WTC11 (cell line): Measurements from ENCODE around the gene STAC. TPM values are rescaled to one million over a fixed set of nuclear protein-coding genes. Genes with fewer than 3 reads are reported as not detected.
"Not testable (repeated sequence)": the region's sequence is repeated elsewhere in the genome, so short reads cannot be mapped to it uniquely, and the experiment has no call there.

ENCODE experiments used
- ATAC-seq: fragments of 200-7000 bp; cut with Tn5 transposase; 2 replicates; pipeline ENCODE4 v1.10.0; 2021; ENCODE audit warnings: mild to moderate bottlenecking, moderate library complexity
- CTCF ChIA-PET: fragments of 300-600 bp; sonication (Branson Sonifier 250); formaldehyde crosslinking; loops from one replicate; lab custom pipeline; 2021; ENCODE audit warnings: antibody characterized with exemption; lab: Charles Lee
- POLR2A ChIA-PET: fragments of 350-600 bp; sonication (Branson Sonifier 250); formaldehyde crosslinking; loops from one replicate; lab custom pipeline; 2021; ENCODE audit warnings: antibody characterized with exemption; lab: Charles Lee
- DNase-seq: peaks from one replicate; pipeline ENCODE4 v3.0.0; 2021; ENCODE audit warnings: low spot score
- H3K27ac Mint-ChIP-seq: 2 replicates; pipeline ENCODE4 v1.8.0; 2021; ENCODE audit warnings: mixed read lengths
- H3K27me3 Mint-ChIP-seq: 2 replicates; pipeline ENCODE4 v1.8.0; 2021; ENCODE audit warnings: low read depth, mild to moderate bottlenecking, moderate library complexity, mixed read lengths
- H3K36me3 Mint-ChIP-seq: 2 replicates; pipeline ENCODE4 v1.8.0; 2021; ENCODE audit warnings: mixed read lengths
- H3K4me1 Mint-ChIP-seq: 2 replicates; pipeline ENCODE4 v1.8.0; 2022; ENCODE audit warnings: mixed read lengths
- H3K4me3 Mint-ChIP-seq: 2 replicates; pipeline ENCODE4 v1.8.0; 2021; ENCODE audit warnings: mild to moderate bottlenecking, moderate library complexity, mixed read lengths
- H3K9me3 Mint-ChIP-seq: 2 replicates; pipeline ENCODE4 v1.8.0; 2021; ENCODE audit warnings: mixed read lengths
- CREB1 ChIP-seq: sonication (generic); formaldehyde crosslinking; IDR thresholded peaks from 2 replicates; pipeline ENCODE4 v1.8.0; 2023; ENCODE audit warnings: mild to moderate bottlenecking, missing genetic modification reagents
- CREM ChIP-seq: sonication (generic); formaldehyde crosslinking; IDR thresholded peaks from 2 replicates; pipeline ENCODE4 v1.8.1; 2022; ENCODE audit warnings: mild to moderate bottlenecking, missing genetic modification reagents, moderate library complexity
- ELF4 ChIP-seq: sonication (generic); formaldehyde crosslinking; IDR thresholded peaks from 2 replicates; pipeline ENCODE4 v1.8.1; 2022; ENCODE audit warnings: low read depth, mild to moderate bottlenecking, moderate library complexity, missing genetic modification reagents
- FOXP1 ChIP-seq: sonication (generic); formaldehyde crosslinking; IDR thresholded peaks from 2 replicates; pipeline ENCODE4 v1.8.0; 2022; ENCODE audit warnings: missing genetic modification reagents, mild to moderate bottlenecking, moderate library complexity, borderline replicate concordance
- GABPB1 ChIP-seq: sonication (generic); formaldehyde crosslinking; IDR thresholded peaks from 2 replicates; pipeline ENCODE4 v1.8.1; 2023; ENCODE audit warnings: mild to moderate bottlenecking, missing genetic modification reagents
- HMGA2 ChIP-seq: fragments of 250-450 bp; sonication (Bioruptor Pico); IDR thresholded peaks from 2 replicates; pipeline ENCODE4 v1.4.0; 2021; ENCODE audit warnings: mild to moderate bottlenecking, moderate library complexity
- MYBL2 ChIP-seq: sonication (generic); formaldehyde crosslinking; IDR thresholded peaks from 2 replicates; pipeline ENCODE4 v1.8.1; 2023; ENCODE audit warnings: mild to moderate bottlenecking, moderate library complexity, missing genetic modification reagents
- RORB ChIP-seq: fragments of 250-450 bp; sonication (Bioruptor Pico); IDR thresholded peaks from 2 replicates; pipeline ENCODE4 v1.9.0; 2021; ENCODE audit warnings: mild to moderate bottlenecking
- SMAD4 ChIP-seq: sonication (generic); formaldehyde crosslinking; IDR thresholded peaks from 2 replicates; pipeline ENCODE4 v1.8.0; 2022; ENCODE audit warnings: mild to moderate bottlenecking, missing genetic modification reagents
- TEAD4 ChIP-seq: sonication (generic); formaldehyde crosslinking; IDR thresholded peaks from 2 replicates; pipeline ENCODE4 v1.8.0; 2022; ENCODE audit warnings: mild to moderate bottlenecking, missing genetic modification reagents
- TP53 ChIP-seq: sonication (generic); formaldehyde crosslinking; IDR thresholded peaks from 2 replicates; pipeline ENCODE4 v1.8.1; 2023; ENCODE audit warnings: mild to moderate bottlenecking, missing genetic modification reagents
- ZNF219 ChIP-seq: sonication (generic); formaldehyde crosslinking; IDR thresholded peaks from 2 replicates; pipeline ENCODE4 v1.8.0; 2023; ENCODE audit warnings: missing genetic modification reagents, mild to moderate bottlenecking, borderline replicate concordance
- ZNF416 ChIP-seq: fragments of 250-450 bp; sonication (Bioruptor Pico); IDR thresholded peaks from 2 replicates; pipeline ENCODE4 v1.9.0; 2021; ENCODE audit warnings: mild to moderate bottlenecking, inconsistent platforms
- total RNA-seq: library from RNA; stranded (reverse); gene quantifications from 3 replicates; pipeline ENCODE4 v1.2.3, GENCODE V29; 2021
- TF ChIP-seq, protein P1 (sequence below): sonication (generic); formaldehyde crosslinking; IDR thresholded peaks from 2 replicates; pipeline ENCODE4 v1.8.0; 2022; ENCODE audit warnings: mild to moderate bottlenecking, missing genetic modification reagents
- TF ChIP-seq, protein P2 (sequence below): fragments of 250-450 bp; sonication (Bioruptor Pico); IDR thresholded peaks from 2 replicates; pipeline ENCODE4 v1.9.0; 2021; ENCODE audit warnings: mild to moderate bottlenecking
- TF ChIP-seq, protein P3 (sequence below): sonication (generic); formaldehyde crosslinking; conservative IDR thresholded peaks from 2 replicates; pipeline ENCODE4 v1.8.1; 2022; ENCODE audit warnings: mild to moderate bottlenecking, missing genetic modification reagents
- TF ChIP-seq, protein P4 (sequence below): sonication (generic); formaldehyde crosslinking; IDR thresholded peaks from 2 replicates; pipeline ENCODE4 v1.8.1; 2022; ENCODE audit warnings: low read depth, mild to moderate bottlenecking, moderate library complexity, missing genetic modification reagents, borderline replicate concordance
- TF ChIP-seq, protein P5 (sequence below): sonication (generic); formaldehyde crosslinking; IDR thresholded peaks from 2 replicates; pipeline ENCODE4 v1.8.0; 2022; ENCODE audit warnings: mild to moderate bottlenecking, missing genetic modification reagents
- TF ChIP-seq, protein P6 (sequence below): sonication (generic); formaldehyde crosslinking; IDR thresholded peaks from 2 replicates; pipeline ENCODE4 v1.8.1; 2022; ENCODE audit warnings: mild to moderate bottlenecking, moderate library complexity, missing genetic modification reagents
- TF ChIP-seq, protein P7 (sequence below): fragments of 250-450 bp; sonication (Bioruptor Pico); conservative IDR thresholded peaks from 2 replicates; pipeline ENCODE4 v1.9.0; 2021; ENCODE audit warnings: mild to moderate bottlenecking
- TF ChIP-seq, protein P8 (sequence below): sonication (generic); formaldehyde crosslinking; IDR thresholded peaks from 2 replicates; pipeline ENCODE4 v1.8.1; 2023; ENCODE audit warnings: mild to moderate bottlenecking, missing genetic modification reagents, moderate library complexity

The STAC gene
- total RNA-seq, 1 experiment from 2014 or later = 5.6 TPM

DNA sequence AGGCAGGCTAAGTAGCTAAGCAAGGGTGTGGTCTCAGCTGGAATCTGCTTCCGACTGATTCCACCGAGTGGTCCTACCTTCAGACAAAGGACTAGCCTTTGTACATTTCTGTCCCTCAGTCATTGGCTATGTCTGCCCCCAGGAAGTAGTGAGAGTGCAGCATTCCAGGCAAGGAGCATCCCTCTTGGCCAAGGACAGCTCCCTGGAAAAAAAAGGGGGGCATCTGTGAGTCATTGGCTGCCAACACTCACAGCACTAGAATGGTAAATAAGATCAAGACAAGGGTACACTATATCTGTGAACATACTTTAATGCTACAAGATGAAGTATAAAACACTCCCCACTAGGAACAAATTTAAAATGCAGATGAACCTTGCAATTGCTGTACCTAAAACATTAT is 66.8 kb downstream of the STAC start:
- Mint-ChIP-seq H3K4me1 (peaks cover 20% of the 10 kb centered on the region), H3K27me3 (no peaks in the 10 kb centered on the region), H3K36me3 (peaks cover 3% of the 10 kb centered on the region; the same call in 1 of the 2 replicates), H3K9me3 (no peaks in the 10 kb centered on the region), H3K27ac (no peak overlapping the region), H3K4me3 (no peak overlapping the region)
- ATAC-seq (no peak), DNase-seq (no peak)
- POLR2A ChIA-PET = no interaction called here
- TF ChIP-seq CREM (CRISPR knock-in tag) = no peak
- TF ChIP-seq, protein P1, sequence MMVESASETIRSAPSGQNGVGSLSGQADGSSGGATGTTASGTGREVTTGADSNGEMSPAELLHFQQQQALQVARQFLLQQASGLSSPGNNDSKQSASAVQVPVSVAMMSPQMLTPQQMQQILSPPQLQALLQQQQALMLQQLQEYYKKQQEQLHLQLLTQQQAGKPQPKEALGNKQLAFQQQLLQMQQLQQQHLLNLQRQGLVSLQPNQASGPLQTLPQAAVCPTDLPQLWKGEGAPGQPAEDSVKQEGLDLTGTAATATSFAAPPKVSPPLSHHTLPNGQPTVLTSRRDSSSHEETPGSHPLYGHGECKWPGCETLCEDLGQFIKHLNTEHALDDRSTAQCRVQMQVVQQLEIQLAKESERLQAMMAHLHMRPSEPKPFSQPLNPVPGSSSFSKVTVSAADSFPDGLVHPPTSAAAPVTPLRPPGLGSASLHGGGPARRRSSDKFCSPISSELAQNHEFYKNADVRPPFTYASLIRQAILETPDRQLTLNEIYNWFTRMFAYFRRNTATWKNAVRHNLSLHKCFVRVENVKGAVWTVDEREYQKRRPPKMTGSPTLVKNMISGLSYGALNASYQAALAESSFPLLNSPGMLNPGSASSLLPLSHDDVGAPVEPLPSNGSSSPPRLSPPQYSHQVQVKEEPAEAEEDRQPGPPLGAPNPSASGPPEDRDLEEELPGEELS (CRISPR knock-in tag) = no peak
- TF ChIP-seq CREB1 (CRISPR knock-in tag) = no peak
- TF ChIP-seq, protein P2, sequence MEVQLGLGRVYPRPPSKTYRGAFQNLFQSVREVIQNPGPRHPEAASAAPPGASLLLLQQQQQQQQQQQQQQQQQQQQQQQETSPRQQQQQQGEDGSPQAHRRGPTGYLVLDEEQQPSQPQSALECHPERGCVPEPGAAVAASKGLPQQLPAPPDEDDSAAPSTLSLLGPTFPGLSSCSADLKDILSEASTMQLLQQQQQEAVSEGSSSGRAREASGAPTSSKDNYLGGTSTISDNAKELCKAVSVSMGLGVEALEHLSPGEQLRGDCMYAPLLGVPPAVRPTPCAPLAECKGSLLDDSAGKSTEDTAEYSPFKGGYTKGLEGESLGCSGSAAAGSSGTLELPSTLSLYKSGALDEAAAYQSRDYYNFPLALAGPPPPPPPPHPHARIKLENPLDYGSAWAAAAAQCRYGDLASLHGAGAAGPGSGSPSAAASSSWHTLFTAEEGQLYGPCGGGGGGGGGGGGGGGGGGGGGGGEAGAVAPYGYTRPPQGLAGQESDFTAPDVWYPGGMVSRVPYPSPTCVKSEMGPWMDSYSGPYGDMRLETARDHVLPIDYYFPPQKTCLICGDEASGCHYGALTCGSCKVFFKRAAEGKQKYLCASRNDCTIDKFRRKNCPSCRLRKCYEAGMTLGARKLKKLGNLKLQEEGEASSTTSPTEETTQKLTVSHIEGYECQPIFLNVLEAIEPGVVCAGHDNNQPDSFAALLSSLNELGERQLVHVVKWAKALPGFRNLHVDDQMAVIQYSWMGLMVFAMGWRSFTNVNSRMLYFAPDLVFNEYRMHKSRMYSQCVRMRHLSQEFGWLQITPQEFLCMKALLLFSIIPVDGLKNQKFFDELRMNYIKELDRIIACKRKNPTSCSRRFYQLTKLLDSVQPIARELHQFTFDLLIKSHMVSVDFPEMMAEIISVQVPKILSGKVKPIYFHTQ (CRISPR knock-in tag) = no peak
- no peak for TF ChIP-seq RORB (CRISPR knock-in tag)
- no peak for TF ChIP-seq MYBL2 (CRISPR knock-in tag)
- TF ChIP-seq GABPB1 (CRISPR knock-in tag) = no peak
- TF ChIP-seq, protein P3, sequence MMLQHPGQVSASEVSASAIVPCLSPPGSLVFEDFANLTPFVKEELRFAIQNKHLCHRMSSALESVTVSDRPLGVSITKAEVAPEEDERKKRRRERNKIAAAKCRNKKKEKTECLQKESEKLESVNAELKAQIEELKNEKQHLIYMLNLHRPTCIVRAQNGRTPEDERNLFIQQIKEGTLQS = no peak
- TF ChIP-seq, protein P4, sequence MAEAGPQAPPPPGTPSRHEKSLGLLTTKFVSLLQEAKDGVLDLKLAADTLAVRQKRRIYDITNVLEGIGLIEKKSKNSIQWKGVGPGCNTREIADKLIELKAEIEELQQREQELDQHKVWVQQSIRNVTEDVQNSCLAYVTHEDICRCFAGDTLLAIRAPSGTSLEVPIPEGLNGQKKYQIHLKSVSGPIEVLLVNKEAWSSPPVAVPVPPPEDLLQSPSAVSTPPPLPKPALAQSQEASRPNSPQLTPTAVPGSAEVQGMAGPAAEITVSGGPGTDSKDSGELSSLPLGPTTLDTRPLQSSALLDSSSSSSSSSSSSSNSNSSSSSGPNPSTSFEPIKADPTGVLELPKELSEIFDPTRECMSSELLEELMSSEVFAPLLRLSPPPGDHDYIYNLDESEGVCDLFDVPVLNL (CRISPR knock-in tag) = no peak
- TF ChIP-seq TEAD4 (CRISPR knock-in tag) = no peak
- TF ChIP-seq SMAD4 (CRISPR knock-in tag) = no peak
- CTCF ChIA-PET = no interaction called here

DNA sequence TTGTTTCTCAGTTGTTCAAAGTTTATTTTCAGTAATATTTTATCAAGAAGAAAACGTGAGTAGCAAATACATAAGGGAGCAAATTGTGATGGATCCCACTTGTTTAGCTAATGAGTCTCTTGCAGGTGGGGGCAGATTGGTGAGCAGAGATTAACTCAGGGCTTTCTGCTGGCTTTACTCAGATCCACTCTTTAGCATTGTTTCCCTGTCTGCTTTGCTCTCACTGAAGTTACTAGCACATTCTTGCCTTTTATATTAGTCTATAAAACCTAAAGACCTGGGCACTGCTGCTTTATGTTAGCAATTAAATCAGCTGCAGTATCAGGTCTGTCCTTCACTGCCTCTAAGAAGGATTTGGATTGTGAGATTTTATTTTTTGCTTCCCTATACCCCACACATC is 71.5 kb downstream of the STAC start:
- ChIA-PET CTCF (no interaction called here), POLR2A (no interaction called here)
- Mint-ChIP-seq H3K4me3 (no peak overlapping the region), H3K36me3 (peaks cover 4% of the 10 kb centered on the region; the same call in 1 of the 2 replicates), H3K27ac (no peak overlapping the region), H3K27me3 (no peaks in the 10 kb centered on the region), H3K4me1 (peaks cover 14% of the 10 kb centered on the region), H3K9me3 (no peaks in the 10 kb centered on the region)
- TF ChIP-seq ZNF416 (no peak), ELF4 (CRISPR knock-in tag) (no peak), HMGA2 (no peak), RORB (CRISPR knock-in tag) (no peak), ZNF219 (CRISPR knock-in tag) (no peak), TP53 (no peak), FOXP1 (no peak)
- TF ChIP-seq, protein P5, sequence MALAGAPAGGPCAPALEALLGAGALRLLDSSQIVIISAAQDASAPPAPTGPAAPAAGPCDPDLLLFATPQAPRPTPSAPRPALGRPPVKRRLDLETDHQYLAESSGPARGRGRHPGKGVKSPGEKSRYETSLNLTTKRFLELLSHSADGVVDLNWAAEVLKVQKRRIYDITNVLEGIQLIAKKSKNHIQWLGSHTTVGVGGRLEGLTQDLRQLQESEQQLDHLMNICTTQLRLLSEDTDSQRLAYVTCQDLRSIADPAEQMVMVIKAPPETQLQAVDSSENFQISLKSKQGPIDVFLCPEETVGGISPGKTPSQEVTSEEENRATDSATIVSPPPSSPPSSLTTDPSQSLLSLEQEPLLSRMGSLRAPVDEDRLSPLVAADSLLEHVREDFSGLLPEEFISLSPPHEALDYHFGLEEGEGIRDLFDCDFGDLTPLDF = no peak
- TF ChIP-seq, protein P6, sequence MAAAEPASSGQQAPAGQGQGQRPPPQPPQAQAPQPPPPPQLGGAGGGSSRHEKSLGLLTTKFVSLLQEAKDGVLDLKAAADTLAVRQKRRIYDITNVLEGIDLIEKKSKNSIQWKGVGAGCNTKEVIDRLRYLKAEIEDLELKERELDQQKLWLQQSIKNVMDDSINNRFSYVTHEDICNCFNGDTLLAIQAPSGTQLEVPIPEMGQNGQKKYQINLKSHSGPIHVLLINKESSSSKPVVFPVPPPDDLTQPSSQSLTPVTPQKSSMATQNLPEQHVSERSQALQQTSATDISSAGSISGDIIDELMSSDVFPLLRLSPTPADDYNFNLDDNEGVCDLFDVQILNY (CRISPR knock-in tag) = no peak
- TF ChIP-seq, protein P7, sequence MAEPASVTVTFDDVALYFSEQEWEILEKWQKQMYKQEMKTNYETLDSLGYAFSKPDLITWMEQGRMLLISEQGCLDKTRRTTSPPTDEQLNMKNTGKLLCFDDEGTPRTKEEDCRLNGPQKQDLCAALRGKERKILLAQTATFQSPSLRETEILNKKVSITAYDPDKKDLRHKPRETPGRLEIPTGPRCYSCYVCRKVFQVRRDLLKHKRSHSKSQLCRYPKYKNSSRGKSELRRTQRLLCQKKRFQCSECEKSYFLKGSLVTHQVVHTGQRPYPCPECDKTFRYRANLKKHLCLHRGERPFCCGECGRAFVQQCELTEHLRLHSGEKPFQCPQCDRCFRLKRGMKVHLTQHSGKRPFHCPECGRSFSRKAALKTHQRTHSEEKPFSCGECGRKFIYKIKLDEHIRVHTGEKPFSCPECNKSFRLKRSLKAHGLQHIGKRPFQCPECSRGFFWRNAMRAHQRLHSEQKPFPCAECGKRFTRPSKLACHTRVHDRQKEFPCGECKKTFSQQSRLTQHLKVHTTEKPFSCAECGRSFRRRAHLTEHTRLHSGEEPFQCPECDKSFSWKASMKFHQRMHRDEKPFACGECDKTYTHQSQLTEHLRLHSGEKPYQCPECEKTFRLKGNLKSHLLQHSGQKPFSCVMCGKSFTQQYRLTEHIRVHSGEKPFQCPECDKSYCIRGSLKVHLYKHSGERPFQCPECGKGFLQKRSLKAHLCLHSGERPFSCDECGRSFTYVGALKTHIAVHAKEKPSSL (CRISPR knock-in tag) = no peak
- TF ChIP-seq, protein P8, sequence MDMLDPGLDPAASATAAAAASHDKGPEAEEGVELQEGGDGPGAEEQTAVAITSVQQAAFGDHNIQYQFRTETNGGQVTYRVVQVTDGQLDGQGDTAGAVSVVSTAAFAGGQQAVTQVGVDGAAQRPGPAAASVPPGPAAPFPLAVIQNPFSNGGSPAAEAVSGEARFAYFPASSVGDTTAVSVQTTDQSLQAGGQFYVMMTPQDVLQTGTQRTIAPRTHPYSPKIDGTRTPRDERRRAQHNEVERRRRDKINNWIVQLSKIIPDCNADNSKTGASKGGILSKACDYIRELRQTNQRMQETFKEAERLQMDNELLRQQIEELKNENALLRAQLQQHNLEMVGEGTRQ (CRISPR knock-in tag) = no peak
- DNase-seq (no peak), ATAC-seq (no peak)

DNA sequence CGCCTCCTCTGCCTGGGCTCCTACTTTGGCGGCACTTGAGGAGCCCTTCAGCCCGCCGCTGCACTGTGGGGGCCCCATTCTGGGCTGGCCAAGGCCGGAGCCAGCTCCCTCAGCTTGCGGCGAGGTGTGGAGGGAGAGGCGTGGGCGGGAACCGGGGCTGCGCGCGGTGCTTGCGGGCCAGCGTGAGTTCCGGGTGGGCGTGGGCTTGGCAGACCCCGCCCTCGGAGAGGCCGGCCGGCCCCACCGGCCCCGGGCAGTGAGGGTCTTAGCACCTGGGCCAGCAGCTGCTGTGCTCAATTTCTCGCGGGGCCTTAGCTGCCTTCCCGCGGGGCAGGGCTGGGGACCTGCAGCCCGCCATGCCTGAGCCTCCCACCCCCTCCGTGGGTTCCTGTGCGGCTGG is 72.9 kb downstream of the STAC start:
- H3K9me3 Mint-ChIP-seq, H3K36me3 Mint-ChIP-seq, CTCF ChIA-PET, H3K27me3 Mint-ChIP-seq, H3K4me3 Mint-ChIP-seq, H3K27ac Mint-ChIP-seq, ATAC-seq, DNase-seq, POLR2A ChIA-PET: not testable (repeated sequence)
- peaks cover 12% of the 10 kb centered on the region for H3K4me1 Mint-ChIP-seq
